Ascending aorta (tissue), 2 donors: ENCODE data around the gene ZNF33B. TPM values are rescaled to one million over a fixed set of nuclear protein-coding genes. Genes with fewer than 3 reads are reported as not detected.
"Not testable (repeated sequence)": the region's sequence is repeated elsewhere in the genome, so short reads cannot be mapped to it uniquely, and the experiment has no call there.

ENCODE experiments used
- DNase-seq, 2 donors: peaks; one replicate each; pipeline ENCODE4 v3.0.0-alpha.2; 2019; ENCODE audit warnings: low spot score in 2 of 2
- H3K27ac ChIP-seq, 2 donors: fragments of 200-600 bp; sonication (generic); one replicate each; pipeline ENCODE4 v1.5.1; 2016 to 2017; ENCODE audit warnings: mild to moderate bottlenecking in 1 of 2
- H3K27me3 ChIP-seq: fragments of 200-600 bp; sonication (generic); one replicate; pipeline ENCODE4 v1.5.1; 2017
- H3K36me3 ChIP-seq, 2 donors: fragments of 200-600 bp; sonication (generic); one replicate each; pipeline ENCODE4 v1.5.1; 2016
- H3K4me1 ChIP-seq, 2 donors: fragments of 200-600 bp; sonication (generic); one replicate each; pipeline ENCODE4 v1.5.1; 2016 to 2017; ENCODE audit warnings: mild to moderate bottlenecking in 1 of 2
- H3K4me3 ChIP-seq, 2 donors: fragments of 200-600 bp; sonication (generic); one replicate each; pipeline ENCODE4 v1.5.1; 2016 to 2017; ENCODE audit warnings: mild to moderate bottlenecking in 1 of 2
- H3K9me3 ChIP-seq, 2 donors: fragments of 200-600 bp; sonication (generic); one replicate each; pipeline ENCODE4 v1.5.1; 2016
- CTCF ChIP-seq, 3 experiments: fragments of 200-600 bp in 2 of 3; fragments of 450-650 bp in 1 of 3; sonication (generic) in 2 of 3; IDR thresholded peaks; one replicate each; pipeline ENCODE4 v1.5.1; 2016 to 2019; ENCODE audit warnings: antibody characterized with exemption in 3 of 3, mild to moderate bottlenecking in 1 of 3, moderate library complexity in 1 of 3
- intact Hi-C: fragments of 100-400 bp; cut with DNase I; formaldehyde crosslinking; loops from one replicate; pipeline ENCODE4 v1.15.1; 2023
- total RNA-seq: library from RNA; depleted of rRNA; stranded (reverse); fragments of >200 nt; gene quantifications from one replicate; pipeline ENCODE4 v1.1.0, GENCODE V29; 2016

The ZNF33B gene
- total RNA-seq, 1 donor from 2014 or later = 8.6 TPM

GRCh38 chr10:42556931-42557330 is 81.4 kb downstream of the ZNF33B start:
- DNase-seq = no peak
- H3K27me3 ChIP-seq = no peaks in the 10 kb centered on the region
- H3K4me3 ChIP-seq = no peak overlapping the region
- H3K36me3 ChIP-seq = no peaks in the 10 kb centered on the region
- intact Hi-C loops = no loop called here
- TF ChIP-seq CTCF (IDR thresholded peaks at IDR 0.05) = no peak
- H3K9me3 ChIP-seq = no peaks in the 10 kb centered on the region
- H3K27ac ChIP-seq = no peak overlapping the region
- H3K4me1 ChIP-seq = no peaks in the 10 kb centered on the region

GRCh38 chr10:42553576-42553975 is 84.8 kb downstream of the ZNF33B start:
- H3K27me3 ChIP-seq, H3K27ac ChIP-seq, H3K4me1 ChIP-seq, H3K36me3 ChIP-seq, DNase-seq, H3K9me3 ChIP-seq: not testable (repeated sequence)
- H3K4me3 ChIP-seq = peak overlapping the region; percentile 68 to 87
- intact Hi-C loops = loop anchor here (5.0 kb wide), 4 partner anchors 84 to 1094 kb away; partner anchors contain the start of genes CSGALNACT2, ZNF32 and ZNF33B

GRCh38 chr10:42553064-42553407 is 85.3 kb downstream of the ZNF33B start:
- peak overlapping the region; percentile 68 to 87 for H3K4me3 ChIP-seq
- no peak for TF ChIP-seq CTCF (IDR thresholded peaks at IDR 0.05)

GRCh38 chr10:42552188-42553063 is 85.9 kb downstream of the ZNF33B start:
- Histone ChIP-seq H3K36me3 (peaks cover 0 to 6% of the 10 kb centered on the region in 2 donors), H3K4me3 (peak overlapping the region; percentile 68 to 87), H3K27ac (peak overlapping the region; percentile 29 to 57), H3K4me1 (peaks cover 3 to 6% of the 10 kb centered on the region in 2 donors), H3K9me3 (peaks cover 0 to 8% of the 10 kb centered on the region in 2 donors), H3K27me3 (no peaks in the 10 kb centered on the region)
- peak; percentile 85 to 98 for DNase-seq
- TF ChIP-seq CTCF (IDR thresholded peaks at IDR 0.05) = no peak
- intact Hi-C loops = loop anchor here (5.0 kb wide), 4 partner anchors 85 to 1095 kb away; partner anchors contain the start of genes CSGALNACT2, ZNF32 and ZNF33B

More at GRCh38 chr10:42553064-42553407, 85.3 kb downstream of the ZNF33B start:
- Histone ChIP-seq H3K36me3 (peaks cover 0 to 6% of the 10 kb centered on the region in 2 donors), H3K27me3 (no peaks in the 10 kb centered on the region), H3K27ac (peak overlapping the region in 1 of 2 donors; percentile 47), H3K4me1 (peaks cover 3 to 6% of the 10 kb centered on the region in 2 donors), H3K9me3 (peaks cover 0 to 2% of the 10 kb centered on the region in 2 donors)
- DNase-seq = no peak
- intact Hi-C loops = loop anchor here (5.0 kb wide), 4 partner anchors 84 to 1094 kb away; partner anchors contain the start of genes CSGALNACT2, ZNF32 and ZNF33B

- intact Hi-C loops = loop anchor here (5.0 kb wide), 4 partner anchors 86 to 1096 kb away; partner anchors contain the start of genes CSGALNACT2, ZNF32 and ZNF33B
- Histone ChIP-seq H3K36me3 (peaks cover 0 to 6% of the 10 kb centered on the region in 2 donors), H3K9me3 (peaks cover 0 to 15% of the 10 kb centered on the region in 2 donors), H3K27me3 (no peaks in the 10 kb centered on the region), H3K27ac (no peak overlapping the region), H3K4me3 (peak overlapping the region; percentile 68 to 87), H3K4me1 (peaks cover 3 to 6% of the 10 kb centered on the region in 2 donors)
- DNase-seq = no peak
- TF ChIP-seq CTCF (IDR thresholded peaks at IDR 0.05) = no peak
Observed at GRCh38 chr10:42551582-42552187, 86.7 kb downstream of the ZNF33B start.
